Posterior vena cava (tissue), 2 donors: ENCODE measurements around the gene MIB2. TPM values are rescaled to one million over a fixed set of nuclear protein-coding genes. Genes with fewer than 3 reads are reported as not detected.

Experiments
- DNase-seq: peaks from one replicate; pipeline ENCODE4 v3.0.0-alpha.2; 2020; ENCODE audit warnings: low spot score
- intact Hi-C, 2 donors: fragments of 100-400 bp; cut with DNase I; formaldehyde crosslinking; loops; one replicate each; pipeline versions ENCODE4 v1.14.1 to v1.14.2; 2022 to 2023
- total RNA-seq, 2 donors: library from RNA; stranded (reverse); fragmentation: NEBNext Ultra II Directional; extraction: Animal tissue kit (Norgen Biotek cat#: 25700); gene quantifications; one replicate each; pipeline ENCODE4 v1.2.1, GENCODE V29; 2021
- donor health status: DM: yes; HTN: yes; CAD: no.
- donor health status: DM: yes; HTN: yes; CAD: no.

Gene MIB2
- total RNA-seq, 2 donors from 2014 or later, result 29.4 to 35.9 TPM

DNA sequence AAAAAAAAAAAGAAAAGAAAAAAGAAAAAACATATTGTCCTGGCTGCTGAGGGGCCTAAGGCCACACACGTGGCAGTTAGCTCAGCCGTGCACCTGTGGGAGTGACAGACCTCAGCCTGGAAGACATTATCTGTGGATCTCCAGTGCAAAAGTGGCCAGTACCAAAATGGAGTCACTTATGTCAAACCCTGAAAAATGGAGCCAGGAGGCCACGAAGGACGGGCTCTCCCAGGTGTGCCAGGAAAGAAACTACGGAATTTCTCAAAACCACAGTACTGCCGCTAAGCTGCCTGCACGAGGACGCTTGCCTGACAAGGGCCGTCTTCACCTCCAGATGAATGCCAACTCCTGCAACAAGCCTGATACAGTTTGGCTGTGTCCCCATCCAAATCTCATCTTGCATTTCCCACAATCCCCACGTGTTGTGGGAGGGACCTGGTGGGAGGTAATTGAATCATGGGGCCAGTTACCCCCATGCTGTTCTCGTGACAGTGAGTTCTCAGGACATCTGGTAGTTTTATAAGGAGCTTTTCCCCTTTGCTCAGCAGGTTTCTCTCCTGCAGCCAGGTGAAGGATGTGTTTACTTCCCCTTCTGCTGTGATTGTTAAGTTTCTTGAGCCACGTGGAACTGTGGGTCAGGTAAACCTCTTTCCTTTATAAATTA lies 5.3 kb upstream of the MIB2 start:
- intact Hi-C loops, result no loop called here
- DNase-seq, result no peak

DNA sequence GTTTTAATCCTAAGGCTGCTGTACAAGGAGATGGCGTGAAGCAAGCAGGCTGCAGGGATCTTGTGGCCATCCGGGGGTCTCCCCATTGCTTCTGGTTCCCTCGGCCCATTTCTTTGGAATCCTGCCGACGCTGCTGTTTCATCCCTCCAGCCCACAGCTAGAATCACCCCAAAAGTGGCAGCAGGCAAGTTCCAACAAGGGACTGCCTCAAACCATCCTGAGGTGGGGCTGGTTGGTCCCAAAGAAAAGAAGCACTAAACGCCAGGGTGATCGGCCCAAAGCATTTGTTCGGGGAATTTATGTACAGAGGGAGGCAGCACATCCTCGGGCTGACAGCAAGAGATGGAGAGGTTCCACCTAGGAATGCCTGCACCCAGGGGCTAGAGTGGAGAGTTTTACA lies 4.5 kb upstream of the MIB2 start:
- no peak for DNase-seq
- intact Hi-C loops, result no loop called here

DNA sequence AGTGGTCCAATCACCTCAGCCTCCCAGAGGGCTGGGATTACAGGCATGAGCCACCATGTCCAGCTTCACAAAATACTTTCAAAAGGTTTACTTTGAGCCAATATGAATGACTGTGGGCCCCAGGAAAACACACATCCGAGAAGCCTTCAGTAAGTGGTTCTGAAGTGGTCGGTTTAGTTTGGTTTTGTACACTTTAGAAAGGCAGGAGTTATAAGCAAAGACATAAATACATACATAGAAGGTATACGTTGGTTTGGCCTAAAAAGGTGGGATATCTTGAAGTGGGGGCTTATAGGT lies 3.2 kb upstream of the MIB2 start:
- intact Hi-C loops, result no loop called here
- DNase-seq, result no peak

DNA sequence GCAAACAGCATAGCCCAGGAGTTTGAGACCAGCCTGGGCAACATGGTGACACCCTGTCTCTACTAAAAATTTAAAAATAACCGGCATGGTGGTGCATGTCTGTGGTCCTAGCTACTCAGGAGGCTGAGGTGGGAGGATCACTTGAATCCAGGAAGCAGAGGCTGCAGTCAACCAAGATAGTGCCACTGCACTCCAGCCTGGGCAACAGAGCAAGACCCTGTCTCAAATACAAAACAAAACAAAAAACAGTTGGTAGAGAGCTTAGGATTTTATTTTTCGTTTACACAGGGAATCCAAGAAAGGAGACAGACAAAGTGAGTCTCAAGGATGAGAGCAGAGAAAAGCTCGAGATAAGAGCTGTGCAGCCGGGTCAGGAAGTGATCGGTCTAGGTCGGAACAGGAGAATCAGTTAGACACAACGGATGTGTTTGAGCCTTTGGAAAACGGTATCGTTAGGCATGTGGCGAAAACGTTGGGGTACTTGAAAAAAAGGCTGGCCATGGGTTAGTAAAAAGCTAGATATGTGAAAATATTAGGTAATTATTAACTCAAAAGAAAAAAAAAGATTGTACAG lies 1.7 kb upstream of the MIB2 start:
- intact Hi-C loops, result no loop called here

DNA sequence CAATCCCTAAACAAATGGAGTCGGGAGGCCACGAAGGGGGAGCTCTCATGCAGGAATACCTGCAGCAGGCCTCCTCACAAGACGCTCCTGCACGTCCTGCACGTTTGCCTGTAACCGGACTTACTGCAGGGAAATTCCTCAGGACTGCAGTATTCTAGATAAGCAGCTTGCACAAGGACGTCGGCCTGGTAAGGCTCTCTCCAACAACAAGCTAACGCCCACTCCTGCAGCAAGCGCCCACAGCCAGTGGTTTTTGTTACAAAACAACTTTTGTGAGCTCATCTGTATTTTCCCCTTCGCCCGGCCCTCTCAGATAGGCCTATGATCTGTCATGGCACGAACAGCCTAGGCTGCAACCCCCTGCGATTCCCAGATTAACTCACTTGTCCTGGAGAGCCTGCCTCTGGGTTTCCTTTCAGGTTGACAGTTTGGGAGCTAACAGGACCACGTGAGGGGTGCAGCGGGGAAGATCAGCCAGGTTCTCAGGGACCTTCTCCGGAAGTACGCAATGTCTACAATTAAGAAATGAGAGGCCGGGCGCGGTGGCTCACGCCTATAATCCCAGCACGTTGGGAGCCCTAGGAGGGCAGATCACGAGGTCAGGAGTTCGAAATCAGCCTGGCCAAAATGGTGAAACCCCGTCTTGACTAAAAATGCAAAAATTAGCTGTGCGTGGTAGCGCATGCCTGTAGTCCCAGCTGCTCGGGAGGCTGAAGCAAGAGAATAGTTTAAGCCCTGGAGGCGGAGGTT lies 921 bp upstream of the MIB2 start:
- peak; percentile 90 for DNase-seq
- intact Hi-C loops, result no loop called here

More for the DNA sequence above, 1.7 kb upstream of the MIB2 start:
- no peak for DNase-seq

DNA sequence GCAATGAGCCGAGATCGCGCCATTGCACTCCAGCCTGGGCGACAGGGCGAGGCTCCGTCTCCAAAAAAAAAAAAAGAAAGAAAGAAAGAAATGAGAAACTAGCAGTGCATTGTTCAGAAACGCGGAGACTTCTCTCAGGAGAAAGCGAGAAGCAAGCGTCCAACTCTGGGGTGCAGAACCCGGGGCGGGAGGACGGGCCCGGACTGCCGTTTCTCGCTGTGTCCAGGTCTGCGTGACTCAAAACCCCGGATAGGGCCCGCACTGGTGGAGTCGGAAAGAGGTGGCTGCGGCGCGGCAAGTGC lies 395 bp upstream of the MIB2 start:
- no peak for DNase-seq
- intact Hi-C loops, result no loop called here

DNA sequence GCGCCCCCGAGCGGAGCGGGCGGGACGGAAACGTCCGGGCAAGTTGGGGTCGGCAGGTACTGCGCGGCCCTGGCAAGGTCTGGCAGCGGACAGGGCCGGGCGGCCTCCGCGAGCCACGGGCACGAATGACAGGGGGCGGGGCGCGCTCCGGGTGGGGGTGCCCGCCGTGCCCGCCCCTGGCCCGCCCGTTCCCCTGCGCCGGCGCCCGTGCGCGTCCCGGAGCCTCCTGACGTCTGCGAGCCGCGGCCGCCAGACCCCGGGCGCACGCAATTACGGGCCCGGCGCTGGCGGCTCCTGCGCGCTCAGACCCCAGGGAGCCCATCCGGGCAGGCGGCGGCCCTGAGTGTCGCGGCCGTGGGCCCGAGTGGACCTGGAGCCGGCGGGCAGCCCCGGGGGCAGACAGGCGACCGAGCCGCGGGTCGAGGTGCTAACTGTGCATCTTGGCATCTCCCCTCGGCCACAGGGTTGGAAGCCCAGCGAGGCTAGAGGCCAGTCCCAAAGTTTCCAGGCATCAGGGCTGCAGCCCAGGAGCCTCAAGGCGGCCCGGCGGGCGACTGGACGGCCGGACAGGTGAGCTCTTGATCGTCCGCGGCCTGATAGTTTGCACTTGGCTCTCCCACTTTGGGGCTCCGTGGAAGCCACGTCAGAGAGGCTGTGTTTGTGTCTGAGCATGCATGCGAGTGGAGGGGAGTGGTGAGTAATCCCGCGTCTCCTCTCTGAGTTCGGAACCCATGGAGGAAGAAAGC lies 918 bp downstream of the MIB2 start:
- peak; percentile 87 for DNase-seq
- intact Hi-C loops, result no loop called here

DNA sequence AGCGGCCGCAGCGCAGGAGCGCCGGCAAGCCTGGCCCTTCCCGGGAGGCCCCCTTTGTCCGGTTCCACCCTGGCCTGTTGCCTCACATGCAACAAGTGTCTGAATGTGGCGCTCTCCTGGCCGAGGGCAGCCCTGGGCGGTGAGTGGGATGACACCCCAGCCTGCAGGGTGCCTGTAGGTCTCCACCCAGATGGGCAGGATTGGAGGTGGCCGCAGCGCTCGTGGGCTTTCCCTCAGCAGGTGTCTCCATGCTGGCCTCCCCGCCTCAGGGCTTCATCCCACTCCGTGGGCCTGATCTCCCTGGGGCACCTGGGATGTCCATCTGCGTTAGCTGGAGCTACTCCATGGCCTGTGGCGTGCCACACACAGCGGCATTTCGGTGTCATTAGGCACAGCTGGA lies 1.5 kb downstream of the MIB2 start:
- intact Hi-C loops, result no loop called here
- DNase-seq, result peak; percentile 84

DNA sequence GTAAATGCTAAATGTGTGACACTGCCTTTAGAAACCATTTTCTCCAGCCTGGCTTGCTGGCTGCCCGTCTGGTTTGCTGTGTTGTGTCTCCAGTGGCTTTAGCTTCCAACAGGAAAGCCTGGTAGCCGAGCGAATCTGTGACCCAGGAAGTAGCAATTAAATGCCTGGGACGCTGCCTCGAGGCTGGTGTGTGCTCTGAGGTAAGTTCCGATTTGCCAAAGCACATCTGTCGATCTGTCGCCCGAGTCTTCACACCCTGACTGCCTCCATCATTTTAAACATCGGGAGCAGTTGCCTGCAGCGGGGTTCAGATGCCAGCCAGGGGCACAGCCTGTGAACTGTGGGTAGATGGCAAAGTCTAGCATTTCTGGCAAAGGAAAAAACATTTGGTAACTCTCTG lies 2.2 kb downstream of the MIB2 start:
- intact Hi-C loops, result no loop called here
- no peak for DNase-seq

DNA sequence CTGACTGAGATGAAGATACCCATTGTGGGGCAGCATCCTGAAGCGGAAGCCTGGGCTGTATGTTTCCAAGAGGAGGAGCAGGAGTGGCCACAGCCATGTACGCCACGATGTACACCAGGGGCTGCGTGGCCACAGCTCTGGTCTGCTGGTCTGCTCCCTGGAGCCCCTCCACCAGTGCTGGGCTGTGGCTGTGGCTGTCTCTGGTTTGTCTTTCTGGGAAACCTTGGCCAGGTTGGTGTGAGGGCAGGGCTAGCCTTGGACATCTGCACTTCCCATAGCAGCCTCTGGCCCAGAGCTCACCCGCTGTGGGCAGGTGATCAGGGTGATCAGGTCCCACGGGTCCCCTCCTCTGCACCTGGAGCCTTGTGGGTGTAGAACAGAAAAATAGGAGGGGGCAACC lies 2.6 kb downstream of the MIB2 start:
- intact Hi-C loops, result no loop called here
- no peak for DNase-seq

DNA sequence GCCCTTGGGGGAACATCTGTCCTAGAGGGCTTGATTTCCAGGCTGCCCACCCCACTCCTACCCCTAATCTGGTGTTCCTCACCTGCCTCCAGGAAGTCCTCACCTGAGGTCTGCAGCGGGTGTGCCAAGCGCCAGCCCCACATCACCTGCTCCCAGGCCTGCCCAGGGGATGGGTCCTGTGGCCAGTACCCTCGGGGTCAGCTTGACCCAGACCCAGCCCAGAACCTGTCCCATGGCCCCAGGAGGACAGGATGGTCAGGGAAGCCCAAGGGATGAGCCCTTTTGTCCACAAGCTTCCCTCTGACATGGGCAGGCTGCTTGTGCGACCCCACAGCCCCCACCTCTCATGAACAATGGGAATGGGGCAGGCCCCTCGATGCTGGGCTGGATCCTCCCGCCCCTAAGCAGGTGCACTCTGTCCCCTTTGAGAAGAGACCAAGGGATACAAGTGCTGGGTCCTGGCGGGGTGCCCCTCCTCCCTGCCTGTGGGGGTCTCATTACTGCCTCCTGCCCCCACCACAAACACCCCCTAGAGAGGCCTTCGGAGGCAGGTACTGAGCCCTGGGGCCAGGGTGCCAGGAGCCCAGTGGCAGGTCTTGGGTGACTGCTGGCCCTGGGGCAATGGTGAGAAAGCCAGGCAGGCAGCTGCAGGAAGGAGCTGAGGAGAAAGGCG lies 3.2 kb downstream of the MIB2 start:
- intact Hi-C loops, result no loop called here
- DNase-seq, result peak; percentile 78

DNA sequence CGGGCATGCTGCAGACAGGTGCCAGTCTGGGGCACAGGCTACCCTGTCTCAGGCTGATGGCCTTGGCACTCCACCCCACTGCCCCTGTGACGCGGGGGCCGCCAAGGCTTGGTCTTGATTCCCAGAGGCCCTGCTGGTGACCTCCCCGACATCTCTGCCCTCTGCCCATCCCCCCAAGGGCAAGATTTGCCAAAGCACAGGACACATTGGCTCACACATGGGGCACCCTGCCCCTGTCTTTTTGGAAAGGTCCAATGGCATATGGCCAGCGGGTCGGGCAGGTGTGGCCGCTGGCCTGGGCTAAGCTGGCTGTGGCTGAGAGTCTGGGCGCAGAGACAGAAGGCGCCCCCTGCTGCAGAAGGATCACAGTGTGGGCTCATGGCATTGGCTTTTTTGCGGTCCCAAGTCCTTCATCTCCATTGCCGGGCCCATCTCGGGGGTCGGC lies 4.6 kb downstream of the MIB2 start:
- DNase-seq, result no peak
- intact Hi-C loops, result no loop called here

DNA sequence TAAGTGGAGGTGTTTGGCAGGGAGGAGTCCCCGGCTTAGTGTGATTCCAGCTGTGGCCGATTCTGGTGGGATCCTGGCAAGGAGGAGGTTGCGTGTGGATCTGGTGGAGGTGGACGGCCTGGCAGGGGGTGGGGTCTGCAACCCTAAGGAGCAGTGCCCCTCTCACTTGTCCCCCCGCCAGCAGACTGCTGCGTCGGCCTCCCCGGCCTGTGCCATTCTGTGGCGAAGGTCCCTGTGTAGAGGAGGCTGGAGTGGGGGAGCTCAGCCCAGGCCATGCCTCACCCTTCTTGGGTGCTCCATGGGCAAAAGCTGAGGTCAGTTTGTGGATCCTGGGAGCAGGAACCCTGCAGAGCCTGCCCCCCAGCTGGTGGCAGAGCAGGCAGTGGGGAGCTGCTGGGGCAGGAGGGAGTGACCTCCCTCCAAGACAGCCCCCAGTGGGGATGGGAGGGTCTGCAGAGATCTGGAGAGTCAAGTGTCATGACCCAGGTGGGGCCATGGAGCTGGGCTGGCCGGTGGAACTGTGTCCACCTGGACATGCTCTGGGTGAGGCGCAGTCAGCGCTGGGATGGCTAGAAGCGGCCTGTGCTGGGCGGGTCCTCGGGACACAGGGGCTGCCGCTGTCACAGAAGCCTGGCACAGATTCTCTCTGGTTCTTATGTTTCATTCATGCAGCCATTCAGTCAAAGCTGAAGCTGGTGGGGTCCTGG lies 5.3 kb downstream of the MIB2 start:
- intact Hi-C loops, result no loop called here
- DNase-seq, result no peak

DNA sequence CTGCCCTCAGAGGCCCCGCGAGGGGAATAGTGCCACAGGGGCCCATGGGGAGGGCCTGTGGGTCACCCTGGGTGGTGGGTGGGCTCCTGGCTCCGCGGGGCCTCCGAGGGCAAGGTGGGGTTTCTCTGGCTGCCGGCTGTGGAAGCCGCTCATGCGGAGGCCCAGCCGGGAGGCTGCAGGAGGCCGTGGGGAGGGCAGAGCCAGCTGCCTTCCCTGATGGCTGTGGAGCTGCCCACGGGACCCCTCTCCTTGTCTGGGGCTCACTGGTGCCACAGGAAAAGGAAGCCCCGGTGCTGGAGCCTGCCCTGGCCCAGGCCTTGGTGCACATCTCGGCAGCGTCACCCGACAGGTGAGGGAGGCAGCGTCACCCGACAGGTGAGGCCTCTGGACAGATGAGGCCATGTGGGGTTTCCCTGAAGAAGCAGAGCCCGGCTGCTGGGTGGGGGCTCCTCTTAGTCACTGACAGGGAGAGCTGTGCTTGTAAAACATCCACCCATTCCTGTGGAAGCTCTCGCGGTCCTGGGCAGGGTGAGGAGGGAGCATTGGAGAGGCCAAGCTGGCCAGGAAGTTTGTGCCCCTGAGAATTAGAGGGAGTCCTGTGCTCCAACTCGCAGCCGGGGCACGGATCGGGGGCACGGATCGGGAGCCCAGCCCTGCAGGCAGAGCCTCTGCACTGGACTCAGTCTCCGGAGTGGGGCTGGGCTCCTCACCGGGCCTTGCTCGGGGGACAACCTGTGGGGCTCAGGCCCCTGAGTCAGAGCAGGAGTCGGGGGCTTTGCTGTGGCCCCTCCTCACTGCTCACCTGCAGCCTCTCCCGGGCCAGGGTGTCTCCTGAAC lies 6.1 kb downstream of the MIB2 start:
- no peak for DNase-seq
- intact Hi-C loops, result no loop called here

DNA sequence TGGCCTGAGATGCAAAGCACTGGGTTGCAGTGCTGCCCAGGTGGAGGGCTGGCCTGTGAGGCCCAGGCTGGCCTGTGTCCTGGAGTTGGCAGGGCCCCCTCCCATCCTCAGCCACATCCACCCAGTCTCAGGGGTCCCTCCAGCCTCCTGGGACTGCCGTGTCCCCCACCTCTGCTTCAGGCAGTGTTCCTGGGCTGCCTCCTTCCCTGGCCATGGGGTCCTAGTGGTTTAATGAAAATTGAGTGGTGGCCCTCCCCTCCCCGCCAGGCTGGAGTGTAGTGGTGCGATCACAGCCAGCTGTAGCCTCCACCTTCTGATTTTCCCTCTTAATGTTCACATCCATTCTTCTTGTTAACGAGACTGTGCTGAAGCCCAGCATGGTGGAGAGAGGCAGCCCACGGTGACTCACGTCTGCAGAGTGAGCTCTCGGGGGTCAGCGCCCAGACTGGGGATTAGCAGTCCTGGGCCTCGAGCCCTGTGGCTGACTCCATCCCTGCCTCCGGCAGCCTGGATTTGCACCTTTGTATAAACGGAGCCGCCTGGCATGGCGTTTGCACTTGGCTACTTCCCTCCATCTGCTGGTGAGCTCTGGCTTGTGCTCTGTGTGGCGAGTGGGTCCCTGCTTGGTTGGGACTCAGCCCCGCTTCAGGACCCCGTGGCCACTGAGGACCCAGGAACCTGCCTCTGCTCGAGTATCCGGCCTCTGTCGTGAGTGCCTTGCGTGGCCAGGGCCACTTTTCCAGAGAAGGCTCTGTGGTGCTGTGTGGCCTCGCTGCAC lies 6.9 kb downstream of the MIB2 start:
- intact Hi-C loops, result no loop called here
- DNase-seq, result no peak

DNA sequence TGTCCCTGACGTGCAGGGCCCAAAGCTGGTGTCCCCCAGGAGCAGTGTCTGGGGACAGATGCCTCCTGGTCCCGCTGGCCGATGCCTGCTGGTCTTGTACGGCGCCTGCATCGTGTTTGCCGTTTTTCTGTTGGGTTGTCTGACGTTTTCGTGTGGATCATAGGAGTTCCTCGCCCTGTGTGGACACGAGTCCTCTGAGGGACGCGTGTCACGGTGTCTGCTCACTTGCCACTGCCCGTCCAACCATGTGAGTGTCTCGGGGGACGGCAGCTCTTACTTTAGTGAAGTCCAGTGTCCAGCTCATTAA lies 7.4 kb downstream of the MIB2 start:
- no peak for DNase-seq
- intact Hi-C loops, result no loop called here

DNA sequence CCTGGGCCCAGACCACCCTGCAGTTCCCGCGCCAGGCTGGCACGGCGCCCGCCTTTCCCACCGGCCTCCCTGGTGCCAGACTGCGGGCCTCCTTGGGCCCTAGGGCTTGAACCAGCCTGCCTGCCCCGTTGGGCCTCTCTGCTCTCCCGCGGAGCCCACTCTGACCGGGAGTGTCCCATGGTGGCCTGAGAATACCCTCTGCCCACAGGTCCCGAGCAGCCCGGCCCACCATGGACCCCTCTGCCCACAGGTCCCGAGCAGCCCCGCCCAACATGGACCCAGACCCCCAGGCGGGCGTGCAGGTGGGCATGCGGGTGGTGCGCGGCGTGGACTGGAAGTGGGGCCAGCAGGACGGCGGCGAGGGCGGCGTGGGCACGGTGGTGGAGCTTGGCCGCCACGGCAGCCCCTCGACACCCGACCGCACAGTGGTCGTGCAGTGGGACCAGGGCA lies 7.9 kb downstream of the MIB2 start:
- no peak for DNase-seq
- intact Hi-C loops, result no loop called here
